Neural cell (in vitro differentiated cells): ENCODE measurements around the gene MEX3B.

Source experiments
- CTCF ChIP-seq: fragments of 450-650 bp; IDR thresholded peaks from 2 replicates; pipeline ENCODE4 v1.5.1; 2014; ENCODE audit warnings: antibody characterized with exemption, mild to moderate bottlenecking, moderate library complexity; ENCODE audit not compliant: poor library complexity, severe bottlenecking
- EP300 ChIP-seq: fragments of 450-650 bp; conservative IDR thresholded peaks from 2 replicates; pipeline ENCODE4 v1.6.1; 2014; ENCODE audit warnings: antibody characterized with exemption, mild to moderate bottlenecking, moderate library complexity; ENCODE audit not compliant: poor library complexity, severe bottlenecking
- EZH2 ChIP-seq: fragments of 200-600, 300-800 bp; shearing (Covaris generic), sonication (generic); IDR thresholded peaks from 2 replicates; pipeline ENCODE4 v1.6.1; 2014; ENCODE audit warnings: antibody characterized with exemption, low read length, borderline replicate concordance, mild to moderate bottlenecking; ENCODE audit not compliant: insufficient read depth, poor library complexity, severe bottlenecking
- MXI1 ChIP-seq: fragments of 450-650 bp; conservative IDR thresholded peaks from 2 replicates; pipeline ENCODE4 v1.6.1; 2014; ENCODE audit warnings: antibody characterized with exemption, mild to moderate bottlenecking; ENCODE audit not compliant: poor library complexity, severe bottlenecking
- POLR2AphosphoS5 ChIP-seq: IDR thresholded peaks from 2 replicates; pipeline ENCODE4 v1.6.1; 2012
- REST ChIP-seq: IDR thresholded peaks from 2 replicates; pipeline ENCODE4 v1.6.1; 2012; ENCODE audit warnings: borderline replicate concordance
- SMC3 ChIP-seq: fragments of 450-650 bp; conservative IDR thresholded peaks from 2 replicates; pipeline ENCODE4 v1.6.1; 2014; ENCODE audit warnings: antibody characterized with exemption, mild to moderate bottlenecking, moderate library complexity; ENCODE audit not compliant: poor library complexity
- TAF1 ChIP-seq: IDR thresholded peaks from 2 replicates; pipeline ENCODE4 v1.6.1; 2012; ENCODE audit warnings: low read depth

- TF ChIP-seq CTCF (no peak), SMC3 (no peak), POLR2AphosphoS5 (no peak), EP300 (no peak), EZH2 (no peak), TAF1 (no peak), REST (no peak), MXI1 (no peak)
Measured at GRCh38 chr15:82058517-82059204, 12.8 kb upstream of the MEX3B start.
